Measurements from ENCODE around the gene PLAU. TPM values are rescaled to one million over a fixed set of nuclear protein-coding genes. Genes with fewer than 3 reads are reported as not detected.
"Not testable (repeated sequence)": the region's sequence is repeated elsewhere in the genome, so short reads cannot be mapped to it uniquely, and the experiment has no call there.

PLAU gene
- polyA plus RNA-seq, 1 donor: 19.6 TPM

GRCh38 chr10:73908853-73909539, 1.9 kb upstream of the PLAU start:
- Histone ChIP-seq H3K27ac (ENCODE audit: low read length) (peak overlapping the region; percentile 79), H3K36me3 (ENCODE audit: control insufficient read depth, insufficient read depth, low read length) (peaks cover 3% of the 10 kb centered on the region), H3K9me3 (ENCODE audit: control insufficient read depth, low read depth, low read length) (no peaks in the 10 kb centered on the region), H3K4me3 (ENCODE audit: low read length) (no peak overlapping the region), H3K27me3 (ENCODE audit: control insufficient read depth, insufficient read depth, low read length) (peaks cover 7% of the 10 kb centered on the region), H3K4me1 (ENCODE audit: control insufficient read depth, insufficient read depth, low read length) (peaks cover 50% of the 10 kb centered on the region)
- WGBS (ENCODE audit: insufficient coverage, low lambda C conversion rate): no CpG with 5 or more reads among the region's 10 CpGs
- peak; percentile 53 to 77 for DNase-seq

GRCh38 chr10:73909540-73910115, 1.3 kb upstream of the PLAU start:
- Histone ChIP-seq H3K27ac (ENCODE audit: low read length) (peak overlapping the region; percentile 79), H3K9me3 (ENCODE audit: control insufficient read depth, low read depth, low read length) (no peaks in the 10 kb centered on the region), H3K27me3 (ENCODE audit: control insufficient read depth, insufficient read depth, low read length) (peaks cover 7% of the 10 kb centered on the region), H3K4me1 (ENCODE audit: control insufficient read depth, insufficient read depth, low read length) (peaks cover 51% of the 10 kb centered on the region), H3K36me3 (ENCODE audit: control insufficient read depth, insufficient read depth, low read length) (peaks cover 9% of the 10 kb centered on the region), H3K4me3 (ENCODE audit: low read length) (no peak overlapping the region)
- WGBS (ENCODE audit: insufficient coverage, low lambda C conversion rate): no CpG with 5 or more reads among the region's 4 CpGs
- peak in 1 of 2 donors; percentile 52 for DNase-seq

- Histone ChIP-seq H3K9me3 (ENCODE audit: control insufficient read depth, low read depth, low read length) (no peaks in the 10 kb centered on the region), H3K27ac (ENCODE audit: low read length) (peak overlapping the region; percentile 79), H3K27me3 (ENCODE audit: control insufficient read depth, insufficient read depth, low read length) (peaks cover 7% of the 10 kb centered on the region), H3K4me3 (ENCODE audit: low read length) (peak overlapping the region; percentile 47), H3K4me1 (ENCODE audit: control insufficient read depth, insufficient read depth, low read length) (peaks cover 53% of the 10 kb centered on the region), H3K36me3 (ENCODE audit: control insufficient read depth, insufficient read depth, low read length) (peaks cover 16% of the 10 kb centered on the region)
- WGBS (ENCODE audit: insufficient coverage, low lambda C conversion rate): 20% methylated on average over 2 of the region's 9 CpGs
- peak; percentile 71 to 87 for DNase-seq
Observed at GRCh38 chr10:73910401-73910763, 550 bp upstream of the PLAU start.

GRCh38 chr10:73911553-73912004, 647 bp downstream of the PLAU start:
- no peak for DNase-seq
- WGBS (ENCODE audit: insufficient coverage, low lambda C conversion rate): no CpG with 5 or more reads among the region's 14 CpGs
- no peaks in the 10 kb centered on the region for H3K9me3 ChIP-seq (ENCODE audit: control insufficient read depth, low read depth, low read length)
- peaks cover 51% of the 10 kb centered on the region for H3K4me1 ChIP-seq (ENCODE audit: control insufficient read depth, insufficient read depth, low read length)
- H3K27me3 ChIP-seq (ENCODE audit: control insufficient read depth, insufficient read depth, low read length): peaks cover 7% of the 10 kb centered on the region
- H3K36me3 ChIP-seq (ENCODE audit: control insufficient read depth, insufficient read depth, low read length): peaks cover 22% of the 10 kb centered on the region
- H3K27ac ChIP-seq (ENCODE audit: low read length): peak overlapping the region; percentile 51
- H3K4me3 ChIP-seq (ENCODE audit: low read length): peak overlapping the region; percentile 51

- no CpG with 5 or more reads among the region's 10 CpGs for WGBS (ENCODE audit: insufficient coverage, low lambda C conversion rate)
Observed at GRCh38 chr10:73914036-73914435, 3.1 kb downstream of the PLAU start.

GRCh38 chr10:73915206-73915851, 4.4 kb downstream of the PLAU start:
- Histone ChIP-seq H3K4me1 (ENCODE audit: control insufficient read depth, insufficient read depth, low read length) (peaks cover 32% of the 10 kb centered on the region), H3K27ac (ENCODE audit: low read length) (no peak overlapping the region), H3K4me3 (ENCODE audit: low read length) (no peak overlapping the region), H3K36me3 (ENCODE audit: control insufficient read depth, insufficient read depth, low read length) (peaks cover 25% of the 10 kb centered on the region), H3K9me3 (ENCODE audit: control insufficient read depth, low read depth, low read length) (no peaks in the 10 kb centered on the region), H3K27me3 (ENCODE audit: control insufficient read depth, insufficient read depth, low read length) (peaks cover 7% of the 10 kb centered on the region)
- WGBS (ENCODE audit: insufficient coverage, low lambda C conversion rate): 83% methylated on average over 2 of the region's 8 CpGs
- no peak for DNase-seq

More at GRCh38 chr10:73914036-73914435, 3.1 kb downstream of the PLAU start:
- Histone ChIP-seq H3K9me3 (ENCODE audit: control insufficient read depth, low read depth, low read length) (no peaks in the 10 kb centered on the region), H3K36me3 (ENCODE audit: control insufficient read depth, insufficient read depth, low read length) (peaks cover 25% of the 10 kb centered on the region), H3K4me3 (ENCODE audit: low read length) (no peak overlapping the region), H3K4me1 (ENCODE audit: control insufficient read depth, insufficient read depth, low read length) (peaks cover 39% of the 10 kb centered on the region), H3K27ac (ENCODE audit: low read length) (no peak overlapping the region), H3K27me3 (ENCODE audit: control insufficient read depth, insufficient read depth, low read length) (peaks cover 7% of the 10 kb centered on the region)
- no peak for DNase-seq

GRCh38 chr10:73916761-73917470, 6.0 kb downstream of the PLAU start:
- WGBS (ENCODE audit: insufficient coverage, low lambda C conversion rate): no CpG with 5 or more reads among the region's 5 CpGs
- peaks cover 2% of the 10 kb centered on the region for H3K27me3 ChIP-seq (ENCODE audit: control insufficient read depth, insufficient read depth, low read length)
- DNase-seq: peak; percentile 60 to 85
- H3K4me1 ChIP-seq (ENCODE audit: control insufficient read depth, insufficient read depth, low read length): peaks cover 27% of the 10 kb centered on the region
- no peaks in the 10 kb centered on the region for H3K9me3 ChIP-seq (ENCODE audit: control insufficient read depth, low read depth, low read length)
- peaks cover 25% of the 10 kb centered on the region for H3K36me3 ChIP-seq (ENCODE audit: control insufficient read depth, insufficient read depth, low read length)
- peak overlapping the region; percentile 20 for H3K27ac ChIP-seq (ENCODE audit: low read length)
- no peak overlapping the region for H3K4me3 ChIP-seq (ENCODE audit: low read length)

GRCh38 chr10:73917566-73918305, 6.8 kb downstream of the PLAU start:
- H3K4me3 ChIP-seq (ENCODE audit: low read length): no peak overlapping the region
- H3K9me3 ChIP-seq (ENCODE audit: control insufficient read depth, low read depth, low read length): no peaks in the 10 kb centered on the region
- no peaks in the 10 kb centered on the region for H3K27me3 ChIP-seq (ENCODE audit: control insufficient read depth, insufficient read depth, low read length)
- peak overlapping the region; percentile 10 for H3K27ac ChIP-seq (ENCODE audit: low read length)
- WGBS (ENCODE audit: insufficient coverage, low lambda C conversion rate): no CpG with 5 or more reads among the region's 3 CpGs
- no peak for DNase-seq
- H3K36me3 ChIP-seq (ENCODE audit: control insufficient read depth, insufficient read depth, low read length): peaks cover 25% of the 10 kb centered on the region
- H3K4me1 ChIP-seq (ENCODE audit: control insufficient read depth, insufficient read depth, low read length): peaks cover 22% of the 10 kb centered on the region

- not testable (repeated sequence) for H3K9me3 ChIP-seq (ENCODE audit: control insufficient read depth, low read depth, low read length); DNase-seq; H3K27ac ChIP-seq (ENCODE audit: low read length); H3K27me3 ChIP-seq (ENCODE audit: control insufficient read depth, insufficient read depth, low read length); H3K4me3 ChIP-seq (ENCODE audit: low read length)
- Histone ChIP-seq H3K4me1 (ENCODE audit: control insufficient read depth, insufficient read depth, low read length) (peaks cover 12% of the 10 kb centered on the region), H3K36me3 (ENCODE audit: control insufficient read depth, insufficient read depth, low read length) (peaks cover 18% of the 10 kb centered on the region)
- WGBS (ENCODE audit: insufficient coverage, low lambda C conversion rate): 93% methylated on average over 3 of the region's 8 CpGs
Observed at GRCh38 chr10:73919481-73919880, 8.5 kb downstream of the PLAU start.

- no peaks in the 10 kb centered on the region for H3K9me3 ChIP-seq (ENCODE audit: control insufficient read depth, low read depth, low read length)
- H3K4me1 ChIP-seq (ENCODE audit: control insufficient read depth, insufficient read depth, low read length): peaks cover 9% of the 10 kb centered on the region
- H3K4me3 ChIP-seq (ENCODE audit: low read length): no peak overlapping the region
- H3K27ac ChIP-seq (ENCODE audit: low read length): no peak overlapping the region
- WGBS (ENCODE audit: insufficient coverage, low lambda C conversion rate): 40% methylated on average over 1 of the region's 4 CpGs
- H3K36me3 ChIP-seq (ENCODE audit: control insufficient read depth, insufficient read depth, low read length): peaks cover 12% of the 10 kb centered on the region
- no peaks in the 10 kb centered on the region for H3K27me3 ChIP-seq (ENCODE audit: control insufficient read depth, insufficient read depth, low read length)
- DNase-seq: no peak
Observed at GRCh38 chr10:73920089-73920488, 9.2 kb downstream of the PLAU start.

All from large intestine (tissue), 3 donors.